Measurements from ENCODE around the gene SPAG5.

SPAG5 gene

GRCh38 chr17:28573966-28574480 lies 24.8 kb downstream of the SPAG5 start:
- no peak for DNase-seq (ENCODE audit: low read depth in 2 of 3, low spot score in 2 of 3)

- DNase-seq (ENCODE audit: low read depth in 2 of 3, low spot score in 2 of 3): no peak
Observed at GRCh38 chr17:28573521-28573920, 25.3 kb downstream of the SPAG5 start.

- no peak for DNase-seq (ENCODE audit: low read depth in 2 of 3, low spot score in 2 of 3)
Observed at GRCh38 chr17:28573040-28573380, 25.8 kb downstream of the SPAG5 start.

GRCh38 chr17:28572259-28573039 lies 26.4 kb downstream of the SPAG5 start:
- no peak for DNase-seq (ENCODE audit: low read depth in 2 of 3, low spot score in 2 of 3)

- DNase-seq (ENCODE audit: low read depth in 2 of 3, low spot score in 2 of 3): peak; percentile 68 to 86 (median 80)
Observed at GRCh38 chr17:28571361-28572122, 27.3 kb downstream of the SPAG5 start, which contains the start of gene PIGS. TSS of gene PIGS (minus strand) at chr17:28571524. CDS start at chr17:28571496, 28 bp downstream.

- DNase-seq (ENCODE audit: low read depth in 2 of 3, low spot score in 2 of 3): peak in 1 of 3 experiments; percentile 23
Observed at GRCh38 chr17:28570716-28571360, 28.0 kb downstream of the SPAG5 start.

- no peak for DNase-seq (ENCODE audit: low read depth in 2 of 3, low spot score in 2 of 3)
Observed at GRCh38 chr17:28569446-28569845, 29.4 kb downstream of the SPAG5 start.

GRCh38 chr17:28567604-28568003 lies 31.2 kb downstream of the SPAG5 start:
- DNase-seq (ENCODE audit: low read depth in 2 of 3, low spot score in 2 of 3): no peak

GRCh38 chr17:28563475-28563874 lies 35.4 kb downstream of the SPAG5 start:
- DNase-seq (ENCODE audit: low read depth in 2 of 3, low spot score in 2 of 3): no peak

GRCh38 chr17:28555022-28555421 lies 43.8 kb downstream of the SPAG5 start:
- no peak for DNase-seq (ENCODE audit: low read depth in 2 of 3, low spot score in 2 of 3)

GRCh38 chr17:28554565-28554964 lies 44.3 kb downstream of the SPAG5 start:
- DNase-seq (ENCODE audit: low read depth in 2 of 3, low spot score in 2 of 3): no peak

GRCh38 chr17:28553000-28553505 lies 45.8 kb downstream of the SPAG5 start:
- no peak for DNase-seq (ENCODE audit: low read depth in 2 of 3, low spot score in 2 of 3)

GRCh38 chr17:28552176-28552999 lies 46.4 kb downstream of the SPAG5 start, which contains the start of gene UNC119:
TSS of gene UNC119 (minus strand) at chr17:28552624. CDS start at chr17:28552557, 67 bp downstream.
- peak; percentile 51 to 67 (median 63) for DNase-seq (ENCODE audit: low read depth in 2 of 3, low spot score in 2 of 3)

GRCh38 chr17:28551421-28552175 lies 47.2 kb downstream of the SPAG5 start:
- no peak for DNase-seq (ENCODE audit: low read depth in 2 of 3, low spot score in 2 of 3)

GRCh38 chr17:28550858-28551257 lies 48.0 kb downstream of the SPAG5 start:
- DNase-seq (ENCODE audit: low read depth in 2 of 3, low spot score in 2 of 3): no peak

- peak in 1 of 3 experiments; percentile 38 for DNase-seq (ENCODE audit: low read depth in 2 of 3, low spot score in 2 of 3)
Observed at GRCh38 chr17:28549236-28550132, 49.3 kb downstream of the SPAG5 start.

GRCh38 chr17:28548417-28549130 lies 50.3 kb downstream of the SPAG5 start:
- no peak for DNase-seq (ENCODE audit: low read depth in 2 of 3, low spot score in 2 of 3)
